ENCODE measurements around the gene EBP. TPM values are rescaled to one million over a fixed set of nuclear protein-coding genes. Genes with fewer than 3 reads are reported as not detected.

The EBP gene
- total RNA-seq, 1 donor from 2014 or later, result 66.0 TPM

GRCh38 chrX:48514126-48514806 is 7.3 kb upstream of the EBP start:
- DNase-seq (ENCODE audit: low read depth) (no peak), FAIRE-seq (peak; percentile 29)
- TF ChIP-seq CTCF (IDR thresholded peaks at IDR 0.05; ENCODE audit: insufficient read depth, low read depth, low read length) (no peak), EZH2 (IDR thresholded peaks at IDR 0.05; ENCODE audit: insufficient read depth, low read length) (no peak)
- Histone ChIP-seq H3K4me1 (ENCODE audit: insufficient read depth, low read length) (peaks cover 10% of the 10 kb centered on the region), H3K27ac (ENCODE audit: low read depth, low read length) (no peak overlapping the region), H3K79me2 (ENCODE audit: insufficient read depth, low read length) (peaks cover 10% of the 10 kb centered on the region), H3K36me3 (ENCODE audit: insufficient read depth, low read length) (peaks cover 5% of the 10 kb centered on the region), H4K20me1 (ENCODE audit: insufficient read depth, low read length) (no peaks in the 10 kb centered on the region), H2AFZ (ENCODE audit: low read depth, low read length) (no peak overlapping the region), H3K27me3 (ENCODE audit: insufficient read depth, low read length) (no peaks in the 10 kb centered on the region), H3K9me3 (ENCODE audit: insufficient read depth, low read depth, low read length) (no peaks in the 10 kb centered on the region), H3K9ac (ENCODE audit: low read length) (no peak overlapping the region), H3K4me2 (ENCODE audit: low read length) (no peak overlapping the region), H3K4me3 (ENCODE audit: insufficient read depth, low read depth, low read length) (no peak overlapping the region)
- peaks cover 3% of the 10 kb centered on the region for H3K4me1 Mint-ChIP-seq (ENCODE audit: low read depth, unreplicated experiment)
- H3K27ac Mint-ChIP-seq (ENCODE audit: unreplicated experiment), result no peak overlapping the region
- H3K9me3 Mint-ChIP-seq (ENCODE audit: unreplicated experiment), result no peaks in the 10 kb centered on the region
- H3K4me3 Mint-ChIP-seq (ENCODE audit: unreplicated experiment), result no peak overlapping the region
- peaks cover 9% of the 10 kb centered on the region for H3K36me3 Mint-ChIP-seq (ENCODE audit: low read depth, unreplicated experiment)
- H3K27me3 Mint-ChIP-seq (ENCODE audit: low read depth, unreplicated experiment), result no peaks in the 10 kb centered on the region

- FAIRE-seq, result no peak
- no peak overlapping the region for H3K4me3 ChIP-seq (ENCODE audit: insufficient read depth, low read depth, low read length)
Measured at GRCh38 chrX:48514868-48515460, 6.6 kb upstream of the EBP start.

More at GRCh38 chrX:48514868-48515460, 6.6 kb upstream of the EBP start:
- Mint-ChIP-seq H3K36me3 (ENCODE audit: low read depth, unreplicated experiment) (peaks cover 9% of the 10 kb centered on the region), H3K27me3 (ENCODE audit: low read depth, unreplicated experiment) (no peaks in the 10 kb centered on the region), H3K27ac (ENCODE audit: unreplicated experiment) (no peak overlapping the region), H3K4me1 (ENCODE audit: low read depth, unreplicated experiment) (peaks cover under 1% of the 10 kb centered on the region), H3K4me3 (ENCODE audit: unreplicated experiment) (no peak overlapping the region), H3K9me3 (ENCODE audit: unreplicated experiment) (no peaks in the 10 kb centered on the region)
- Histone ChIP-seq H2AFZ (ENCODE audit: low read depth, low read length) (no peak overlapping the region), H3K9ac (ENCODE audit: low read length) (no peak overlapping the region), H3K36me3 (ENCODE audit: insufficient read depth, low read length) (peaks cover 5% of the 10 kb centered on the region), H3K4me1 (ENCODE audit: insufficient read depth, low read length) (peaks cover 3% of the 10 kb centered on the region), H4K20me1 (ENCODE audit: insufficient read depth, low read length) (no peaks in the 10 kb centered on the region), H3K4me2 (ENCODE audit: low read length) (no peak overlapping the region), H3K9me3 (ENCODE audit: insufficient read depth, low read depth, low read length) (no peaks in the 10 kb centered on the region), H3K27ac (ENCODE audit: low read depth, low read length) (no peak overlapping the region), H3K27me3 (ENCODE audit: insufficient read depth, low read length) (no peaks in the 10 kb centered on the region), H3K79me2 (ENCODE audit: insufficient read depth, low read length) (peaks cover 3% of the 10 kb centered on the region)
- no peak for DNase-seq (ENCODE audit: low read depth)
- no peak for TF ChIP-seq CTCF (IDR thresholded peaks at IDR 0.05; ENCODE audit: insufficient read depth, low read depth, low read length)
- no peak for TF ChIP-seq EZH2 (IDR thresholded peaks at IDR 0.05; ENCODE audit: insufficient read depth, low read length)
